Neural progenitor cell (in vitro differentiated cells): ENCODE results near the gene GATA5.

Experiments
- CTCF ChIP-seq: fragments of 200-600 bp; sonication (generic); IDR thresholded peaks from 2 replicates; pipeline ENCODE4 v1.5.1; 2017; ENCODE audit warnings: antibody characterized with exemption, mild to moderate bottlenecking
- EZH2 ChIP-seq: fragments of 200-600 bp; sonication (generic); IDR thresholded peaks from 2 replicates; pipeline ENCODE4 v1.6.1; 2017; ENCODE audit warnings: antibody characterized with exemption, mild to moderate bottlenecking, moderate library complexity
- EZH2phosphoT487 ChIP-seq: fragments of 200-600 bp; sonication (generic); IDR thresholded peaks from 2 replicates; pipeline ENCODE4 v1.6.1; 2017; ENCODE audit warnings: antibody characterized with exemption

- TF ChIP-seq CTCF (no peak), EZH2phosphoT487 (no peak), EZH2 (no peak)
Observed at GRCh38 chr20:62426699-62427131, 49.1 kb downstream of the GATA5 start.
